Hematopoietic multipotent progenitor cell treated with erythropoietin and hydrocortisone succinate and interleukin-3 and kit ligand, for 15 days (in vitro differentiated cells): ENCODE results near the gene DAND5.
"Not testable (repeated sequence)": the region's sequence is repeated elsewhere in the genome, so short reads cannot be mapped to it uniquely, and the experiment has no call there.

Experiments used
- DNase-seq: peaks from one replicate; pipeline ENCODE4 v3.0.0-alpha.2; 2015; ENCODE audit warnings: low spot score

The DAND5 gene

GRCh38 chr19:12946092-12946721, 23.2 kb upstream of the DAND5 start:
- DNase-seq, result peak; percentile 73

- DNase-seq, result peak; percentile 62
These were observed 22.5 kb upstream of the DAND5 start for GRCh38 chr19:12946731-12947496.

- peak; percentile 99 for DNase-seq
These were observed 21.4 kb upstream of the DAND5 start for GRCh38 chr19:12947702-12948611.

- DNase-seq, result peak; percentile 54
These were observed 20.6 kb upstream of the DAND5 start for GRCh38 chr19:12948612-12949362.

- peak; percentile 51 for DNase-seq
These were observed 19.8 kb upstream of the DAND5 start for GRCh38 chr19:12949363-12950283.

- DNase-seq, result not testable (repeated sequence)
These were observed 17.3 kb upstream of the DAND5 start for GRCh38 chr19:12952050-12952449.

GRCh38 chr19:12952488-12953137, 16.8 kb upstream of the DAND5 start:
- DNase-seq, result no peak

- no peak for DNase-seq
These were observed 16.1 kb upstream of the DAND5 start for GRCh38 chr19:12953138-12953798.

- DNase-seq, result no peak
These were observed 15.4 kb upstream of the DAND5 start for GRCh38 chr19:12953799-12954611.

GRCh38 chr19:12954612-12954962, 14.8 kb upstream of the DAND5 start:
- no peak for DNase-seq

- not testable (repeated sequence) for DNase-seq
These were observed 13.8 kb upstream of the DAND5 start for GRCh38 chr19:12955575-12955974.

GRCh38 chr19:12955996-12956395, 13.4 kb upstream of the DAND5 start:
- DNase-seq, result no peak

- DNase-seq, result peak; percentile 80
These were observed 12.7 kb upstream of the DAND5 start, which contains the start of gene GADD45GIP1 for GRCh38 chr19:12956446-12957388. Gene GADD45GIP1, minus strand, starts transcription at chr19:12957223. Its CDS starts 11 bp downstream, at chr19:12957212.

GRCh38 chr19:12957389-12957952, 11.9 kb upstream of the DAND5 start:
- not testable (repeated sequence) for DNase-seq

GRCh38 chr19:12959481-12959880, 9.9 kb upstream of the DAND5 start:
- DNase-seq, result no peak

- DNase-seq, result peak; percentile 88
These were observed 4.2 kb upstream of the DAND5 start for GRCh38 chr19:12965017-12965811.

- no peak for DNase-seq
These were observed 3.6 kb upstream of the DAND5 start for GRCh38 chr19:12965812-12966135.
